Measurements from ENCODE around the gene TXLNB. TPM values are rescaled to one million over a fixed set of nuclear protein-coding genes. Genes with fewer than 3 reads are reported as not detected.

The TXLNB gene
- total RNA-seq, 2 experiments from 2014 or later, result 7.9 to 12.4 TPM

- intact Hi-C loops (cut with micrococcal nuclease; ENCODE audit: unreplicated experiment), result no loop called here
These were observed 48.3 kb downstream of the TXLNB start for GRCh38 chr6:139243536-139243935.

GRCh38 chr6:139242457-139243240, 49.1 kb downstream of the TXLNB start:
- H3K79me2 ChIP-seq (ENCODE audit: insufficient read depth, low read depth, low read length), result no peaks in the 10 kb centered on the region
- no peak overlapping the region for H3K4me3 ChIP-seq (ENCODE audit: low read depth, low read length, poor library complexity, severe bottlenecking)
- H3K4me1 ChIP-seq (ENCODE audit: insufficient read depth, low read length, poor library complexity, severe bottlenecking), result no peaks in the 10 kb centered on the region
- H2AFZ ChIP-seq (ENCODE audit: low read length), result no peak overlapping the region
- no peak overlapping the region for H3K27ac ChIP-seq (ENCODE audit: low read depth, low read length, poor library complexity, severe bottlenecking)
- H3K9me2 ChIP-seq (ENCODE audit: insufficient read depth, low read length), result no peaks in the 10 kb centered on the region
- no peaks in the 10 kb centered on the region for H4K20me1 ChIP-seq (ENCODE audit: insufficient read depth, low read length)
- BruUV-seq (replicated peaks), result no TSS peak
- intact Hi-C loops (cut with micrococcal nuclease; ENCODE audit: unreplicated experiment), result no loop called here
- no peak for DNase-seq (ENCODE audit: low spot score)
- no peak overlapping the region for H3K4me2 ChIP-seq (ENCODE audit: low read length)
- POLR2A ChIA-PET, result interaction anchor here (0.9 to 1.5 kb wide), 2 partner anchors 18 to 34 kb away, joined by 3 to 4 read pairs; no protein-coding TSS in a partner anchor
- H3K36me3 ChIP-seq (ENCODE audit: insufficient read depth, low read length), result peaks cover 10% of the 10 kb centered on the region
- CTCF ChIA-PET (ENCODE audit: unreplicated experiment), result interaction anchor here (1.2 kb wide), 1 partner anchor 8 kb away, joined by 3 read pairs; no protein-coding TSS in a partner anchor
- H3K9me3 ChIP-seq (ENCODE audit: low read length), result no peaks in the 10 kb centered on the region
- TF ChIP-seq CTCF (conservative IDR thresholded peaks at IDR 0.05; ENCODE audit: low read length), result no peak

More at GRCh38 chr6:139243536-139243935, 48.3 kb downstream of the TXLNB start:
- no peaks in the 10 kb centered on the region for H3K4me1 ChIP-seq (ENCODE audit: insufficient read depth, low read length, poor library complexity, severe bottlenecking)
- ChIA-PET POLR2A (interaction anchor here (1.5 kb wide), 1 partner anchor 33 kb away, joined by 3 read pairs; no protein-coding TSS in a partner anchor), CTCF (ENCODE audit: unreplicated experiment) (no interaction called here)
- no peaks in the 10 kb centered on the region for H3K9me2 ChIP-seq (ENCODE audit: insufficient read depth, low read length)
- DNase-seq (ENCODE audit: low spot score), result no peak
- no peaks in the 10 kb centered on the region for H4K20me1 ChIP-seq (ENCODE audit: insufficient read depth, low read length)
- H3K4me3 ChIP-seq (ENCODE audit: low read depth, low read length, poor library complexity, severe bottlenecking), result no peak overlapping the region
- TF ChIP-seq EZH2phosphoT487 (IDR thresholded peaks at IDR 0.05; ENCODE audit: borderline replicate concordance, low read depth, low read length), result no peak
- no peak for TF ChIP-seq CTCF (conservative IDR thresholded peaks at IDR 0.05; ENCODE audit: low read length)
- H3K36me3 ChIP-seq (ENCODE audit: insufficient read depth, low read length), result peaks cover 10% of the 10 kb centered on the region
- H3K9me3 ChIP-seq (ENCODE audit: low read length), result no peaks in the 10 kb centered on the region
- no peak overlapping the region for H2AFZ ChIP-seq (ENCODE audit: low read length)
- H3K4me2 ChIP-seq (ENCODE audit: low read length), result no peak overlapping the region
- no peak overlapping the region for H3K27ac ChIP-seq (ENCODE audit: low read depth, low read length, poor library complexity, severe bottlenecking)
- no TSS peak for BruUV-seq (replicated peaks)
- H3K79me2 ChIP-seq (ENCODE audit: insufficient read depth, low read depth, low read length), result no peaks in the 10 kb centered on the region

Measured in OCI-LY7 (cell line).